Hepatocyte (in vitro differentiated cells): ENCODE data around the gene ESRP2. TPM values are rescaled to one million over a fixed set of nuclear protein-coding genes. Genes with fewer than 3 reads are reported as not detected.

Experiments
- DNase-seq: peaks from one replicate; pipeline ENCODE4 v3.0.0-alpha.2; 2016; ENCODE audit warnings: low spot score
- H2AFZ ChIP-seq: fragments of 200-600 bp; sonication (generic); 2 replicates; pipeline ENCODE4 v1.6.0; 2016; ENCODE audit warnings: antibody characterized with exemption, mild to moderate bottlenecking
- H3K27ac ChIP-seq: fragments of 200-600 bp; sonication (generic); 2 replicates; pipeline ENCODE4 v1.5.1; 2016; ENCODE audit warnings: mild to moderate bottlenecking
- H3K27me3 ChIP-seq: fragments of 200-600 bp; sonication (generic); 2 replicates; pipeline ENCODE4 v1.6.1; 2016
- H3K36me3 ChIP-seq: fragments of 200-600 bp; sonication (generic); replicated peaks from 2 replicates; pipeline ENCODE4 v1.5.1; 2016; ENCODE audit warnings: low read depth; ENCODE audit not compliant: insufficient read depth
- H3K4me1 ChIP-seq: fragments of 200-600 bp; sonication (generic); 2 replicates; pipeline ENCODE4 v1.5.1; 2016; ENCODE audit warnings: mild to moderate bottlenecking, moderate library complexity; ENCODE audit not compliant: insufficient read depth
- H3K4me2 ChIP-seq: fragments of 200-600 bp; sonication (generic); 2 replicates; pipeline ENCODE4 v1.6.0; 2016
- H3K4me3 ChIP-seq: fragments of 200-600 bp; sonication (generic); 2 replicates; pipeline ENCODE4 v1.5.1; 2016; ENCODE audit warnings: mild to moderate bottlenecking
- H3K79me2 ChIP-seq: fragments of 200-600 bp; sonication (generic); 2 replicates; pipeline ENCODE4 v1.6.0; 2017; ENCODE audit warnings: mild to moderate bottlenecking
- H3K9me2 ChIP-seq: fragments of 200-600 bp; sonication (generic); replicated peaks from 2 replicates; pipeline ENCODE4 v1.6.0; 2017; ENCODE audit warnings: mild to moderate bottlenecking; ENCODE audit not compliant: insufficient read depth
- H3K9me3 ChIP-seq: fragments of 200-600 bp; sonication (generic); 2 replicates; pipeline ENCODE4 v1.5.1; 2016; ENCODE audit warnings: low read depth, mild to moderate bottlenecking
- H4K20me1 ChIP-seq: fragments of 200-600 bp; sonication (generic); 2 replicates; pipeline ENCODE4 v1.6.0; 2016; ENCODE audit warnings: mild to moderate bottlenecking; ENCODE audit not compliant: insufficient read depth, poor library complexity, severe bottlenecking
- EZH2 ChIP-seq: fragments of 200-600 bp; sonication (generic); IDR thresholded peaks from 2 replicates; pipeline ENCODE4 v1.6.1; 2016; ENCODE audit warnings: antibody characterized with exemption, mild to moderate bottlenecking, borderline replicate concordance
- EZH2phosphoT487 ChIP-seq: fragments of 200-600 bp; sonication (generic); IDR thresholded peaks from one replicate; pipeline ENCODE4 v1.6.1; 2018; ENCODE audit warnings: antibody characterized with exemption, mild to moderate bottlenecking, low read depth, moderate library complexity; ENCODE audit not compliant: unreplicated experiment, severe bottlenecking
- whole genome bisulfite sequencing: methylation state at CpG from one replicate; pipeline ENCODE4 v1.1.6; 2016; ENCODE audit warnings: low lambda C conversion rate; ENCODE audit errors: missing lambda C conversion rate; 5-methylcytosine and 5-hydroxymethylcytosine counted together
- polyA plus RNA-seq: library from polyadenylated mRNA; unstranded; fragments of >200 nt; fragmentation: Nextera tagmentation; extraction: Ambion mirVana; gene quantifications from 2 replicates; pipeline ENCODE4 v1.2.1, GENCODE V29; 2016
- total RNA-seq: library from RNA; depleted of rRNA; stranded (reverse); fragments of >200 nt; gene quantifications from 2 replicates; pipeline ENCODE4 v1.2.3, GENCODE V29; 2014
- TF ChIP-seq, protein P1 (sequence below): fragments of 200-600 bp; sonication (generic); IDR thresholded peaks from 2 replicates; pipeline ENCODE4 v1.5.1; 2016; ENCODE audit warnings: antibody characterized with exemption, mild to moderate bottlenecking; ENCODE audit not compliant: poor library complexity

ESRP2 gene
- total and polyA plus RNA-seq, 2 experiments from 2014 or later: 39.5 to 52.4 TPM

- Histone ChIP-seq H2AFZ (no peak overlapping the region), H3K4me2 (no peak overlapping the region), H3K4me1 (peaks cover 5% of the 10 kb centered on the region), H3K36me3 (no peaks in the 10 kb centered on the region), H3K79me2 (peaks cover 15% of the 10 kb centered on the region), H3K9me2 (no peaks in the 10 kb centered on the region), H3K27me3 (no peaks in the 10 kb centered on the region), H4K20me1 (no peaks in the 10 kb centered on the region), H3K9me3 (no peaks in the 10 kb centered on the region), H3K4me3 (no peak overlapping the region), H3K27ac (no peak overlapping the region)
- 93% methylated on average over 13 of the region's 13 CpGs for WGBS
- TF ChIP-seq, protein P1, sequence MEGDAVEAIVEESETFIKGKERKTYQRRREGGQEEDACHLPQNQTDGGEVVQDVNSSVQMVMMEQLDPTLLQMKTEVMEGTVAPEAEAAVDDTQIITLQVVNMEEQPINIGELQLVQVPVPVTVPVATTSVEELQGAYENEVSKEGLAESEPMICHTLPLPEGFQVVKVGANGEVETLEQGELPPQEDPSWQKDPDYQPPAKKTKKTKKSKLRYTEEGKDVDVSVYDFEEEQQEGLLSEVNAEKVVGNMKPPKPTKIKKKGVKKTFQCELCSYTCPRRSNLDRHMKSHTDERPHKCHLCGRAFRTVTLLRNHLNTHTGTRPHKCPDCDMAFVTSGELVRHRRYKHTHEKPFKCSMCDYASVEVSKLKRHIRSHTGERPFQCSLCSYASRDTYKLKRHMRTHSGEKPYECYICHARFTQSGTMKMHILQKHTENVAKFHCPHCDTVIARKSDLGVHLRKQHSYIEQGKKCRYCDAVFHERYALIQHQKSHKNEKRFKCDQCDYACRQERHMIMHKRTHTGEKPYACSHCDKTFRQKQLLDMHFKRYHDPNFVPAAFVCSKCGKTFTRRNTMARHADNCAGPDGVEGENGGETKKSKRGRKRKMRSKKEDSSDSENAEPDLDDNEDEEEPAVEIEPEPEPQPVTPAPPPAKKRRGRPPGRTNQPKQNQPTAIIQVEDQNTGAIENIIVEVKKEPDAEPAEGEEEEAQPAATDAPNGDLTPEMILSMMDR: no peak
- no peak for TF ChIP-seq EZH2phosphoT487
- TF ChIP-seq EZH2: no peak
- no peak for DNase-seq
These were observed 44.0 kb upstream of the ESRP2 start for GRCh38 chr16:68279726-68280558.

DNA sequence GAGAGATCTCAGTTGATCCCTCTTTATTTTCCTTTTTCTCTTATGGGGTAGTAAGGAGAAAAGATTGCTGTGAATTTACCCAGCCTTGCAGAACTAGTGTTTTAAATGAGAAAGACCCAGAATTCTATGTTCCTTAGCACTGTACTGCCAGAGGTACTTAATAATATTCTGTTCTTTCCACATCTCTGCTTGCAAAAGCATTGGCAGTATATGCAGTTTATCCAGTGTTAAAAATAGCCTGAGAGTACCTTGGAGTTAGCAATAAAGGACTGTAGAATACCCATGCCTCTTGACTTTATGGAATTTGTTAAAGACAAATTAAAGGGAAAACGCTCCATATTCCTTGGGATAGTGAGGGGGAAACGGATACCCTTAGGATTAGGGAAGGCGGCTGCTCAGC lies 40.3 kb upstream of the ESRP2 start:
- Histone ChIP-seq H4K20me1 (no peaks in the 10 kb centered on the region), H3K9me3 (no peaks in the 10 kb centered on the region), H2AFZ (no peak overlapping the region), H3K4me3 (no peak overlapping the region), H3K9me2 (no peaks in the 10 kb centered on the region), H3K4me1 (peaks cover 5% of the 10 kb centered on the region), H3K27ac (peak overlapping the region; percentile 23), H3K27me3 (no peaks in the 10 kb centered on the region), H3K4me2 (no peak overlapping the region), H3K79me2 (peaks cover 47% of the 10 kb centered on the region), H3K36me3 (no peaks in the 10 kb centered on the region)
- WGBS: 78% methylated on average over 3 of the region's 3 CpGs
- DNase-seq: no peak
- TF ChIP-seq, protein P1: no peak
- TF ChIP-seq EZH2phosphoT487 (no peak), EZH2 (no peak)

DNA sequence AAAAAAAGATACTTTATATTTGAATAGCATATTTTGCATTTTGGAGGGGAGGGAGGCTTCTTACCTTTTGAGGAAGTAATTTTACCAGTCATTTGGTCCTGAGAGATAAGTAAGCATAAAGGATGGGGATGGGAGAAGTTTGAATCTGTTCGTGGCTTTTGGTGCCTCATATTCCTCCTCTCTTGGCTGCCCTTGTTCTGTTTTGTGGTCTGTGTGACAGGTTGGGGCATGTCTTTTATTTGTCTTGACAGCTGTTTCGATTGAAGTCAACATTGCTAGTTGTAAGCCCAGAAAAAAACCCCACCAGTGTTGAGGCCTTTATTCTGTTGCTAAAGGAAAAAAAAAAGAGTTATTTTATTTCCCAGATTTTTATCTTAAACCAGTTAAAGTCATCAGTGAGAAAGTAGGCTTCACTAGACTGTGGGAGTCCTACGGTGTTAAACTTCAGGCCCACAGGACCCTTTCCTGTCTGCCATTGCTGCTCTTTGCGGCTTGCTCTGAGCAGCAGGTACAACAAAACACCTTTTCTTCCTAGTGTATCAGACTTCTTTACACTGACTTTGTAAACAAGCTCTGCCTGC lies 39.8 kb upstream of the ESRP2 start:
- 69% methylated on average over 4 of the region's 4 CpGs for WGBS

More for the DNA sequence above, 39.8 kb upstream of the ESRP2 start:
- H4K20me1 ChIP-seq: no peaks in the 10 kb centered on the region
- no peaks in the 10 kb centered on the region for H3K9me2 ChIP-seq
- no peak for DNase-seq
- H3K27ac ChIP-seq: peak overlapping the region; percentile 23
- H2AFZ ChIP-seq: no peak overlapping the region
- H3K4me2 ChIP-seq: no peak overlapping the region
- H3K9me3 ChIP-seq: no peaks in the 10 kb centered on the region
- TF ChIP-seq EZH2phosphoT487 (no peak), EZH2 (no peak)
- TF ChIP-seq, protein P1: no peak
- peaks cover 5% of the 10 kb centered on the region for H3K4me1 ChIP-seq
- H3K36me3 ChIP-seq: no peaks in the 10 kb centered on the region
- H3K27me3 ChIP-seq: no peaks in the 10 kb centered on the region
- no peak overlapping the region for H3K4me3 ChIP-seq
- peaks cover 52% of the 10 kb centered on the region for H3K79me2 ChIP-seq
